CD14-positive monocyte (primary cell): ENCODE data around the gene RASGRP3. TPM values are rescaled to one million over a fixed set of nuclear protein-coding genes. Genes with fewer than 3 reads are reported as not detected.

Source experiments
- DNase-seq, 3 donors: peaks; one replicate each; pipeline ENCODE4 v3.0.0-alpha.2; 2011 to 2022
- H2AFZ ChIP-seq: 2 replicates; pipeline ENCODE4 v1.6.0; 2012; ENCODE audit warnings: mild to moderate bottlenecking, low read depth, low read length, inconsistent platforms; ENCODE audit not compliant: insufficient read depth, poor library complexity, severe bottlenecking
- H3K27ac ChIP-seq, 2 donors: 1 replicate in 1 of 2; 2 replicates in 1 of 2; pipeline ENCODE4 v1.5.1; 2012 to 2013; ENCODE audit warnings: low read length in 2 of 2, control low read depth in 1 of 2, inconsistent platforms in 1 of 2, low read depth in 1 of 2, mild to moderate bottlenecking in 1 of 2
- H3K27me3 ChIP-seq, 2 donors: one replicate each; pipeline versions ENCODE4 v1.6.0 to v1.6.1; 2011 to 2013; ENCODE audit warnings: low read length in 2 of 2; ENCODE audit not compliant: control insufficient read depth in 2 of 2, insufficient read depth in 2 of 2
- H3K36me3 ChIP-seq, 2 donors: replicated peaks in 1 of 2; 1 replicate in 1 of 2; 2 replicates in 1 of 2; pipeline versions ENCODE4 v1.5.1 to v1.6.1; 2012 to 2013; ENCODE audit warnings: low read length in 2 of 2, control low read depth in 1 of 2, inconsistent platforms in 1 of 2, mild to moderate bottlenecking in 1 of 2; ENCODE audit not compliant: insufficient read depth in 2 of 2, control insufficient read depth in 1 of 2
- H3K4me1 ChIP-seq, 2 donors: 1 replicate in 1 of 2; 2 replicates in 1 of 2; pipeline versions ENCODE4 v1.5.1 to v1.6.1; 2012 to 2013; ENCODE audit warnings: low read length in 2 of 2, control low read depth in 1 of 2, inconsistent platforms in 1 of 2, mild to moderate bottlenecking in 1 of 2, moderate library complexity in 1 of 2; ENCODE audit not compliant: insufficient read depth in 2 of 2, control insufficient read depth in 1 of 2
- H3K4me2 ChIP-seq: replicated peaks from 2 replicates; pipeline ENCODE3; 2012; ENCODE audit warnings: low read length, moderate library complexity, mild to moderate bottlenecking; ENCODE audit not compliant: poor library complexity, severe bottlenecking; ENCODE audit errors: extremely low read depth
- H3K4me3 ChIP-seq, 3 experiments: fragments of 200-600 bp in 1 of 3; sonication (generic) in 1 of 3; replicated peaks in 1 of 3; 1 replicate in 2 of 3; 2 replicates in 1 of 3; pipeline ENCODE4 v1.5.1; 2011 to 2013; ENCODE audit warnings: low read length in 3 of 3, mild to moderate bottlenecking in 3 of 3, control low read depth in 2 of 3, low read depth in 2 of 3, inconsistent platforms in 1 of 3, moderate library complexity in 1 of 3
- H3K79me2 ChIP-seq: 2 replicates; pipeline ENCODE4 v1.6.0; 2012; ENCODE audit warnings: mild to moderate bottlenecking, control low read depth, inconsistent platforms, low read length, moderate library complexity; ENCODE audit not compliant: insufficient read depth
- H3K9ac ChIP-seq: 2 replicates; pipeline ENCODE4 v1.6.0; 2017; ENCODE audit warnings: low read length, mild to moderate bottlenecking; ENCODE audit not compliant: insufficient read depth, poor library complexity, severe bottlenecking
- H3K9me3 ChIP-seq, 2 donors: replicated peaks in 1 of 2; 1 replicate in 1 of 2; 2 replicates in 1 of 2; pipeline versions ENCODE4 v1.5.1 to v1.6.1; 2012 to 2013; ENCODE audit warnings: low read length in 2 of 2, control low read depth in 1 of 2; ENCODE audit not compliant: control insufficient read depth in 1 of 2, insufficient read depth in 1 of 2
- H4K20me1 ChIP-seq: 2 replicates; pipeline ENCODE4 v1.6.0; 2012; ENCODE audit warnings: mild to moderate bottlenecking, low read length, control low read depth, moderate library complexity; ENCODE audit not compliant: insufficient read depth
- H3K27ac Mint-ChIP-seq, 7 donors: one replicate each; pipeline ENCODE4 v1.8.0; 2020; ENCODE audit warnings: mild to moderate bottlenecking in 7 of 7, mixed read lengths in 7 of 7, moderate library complexity in 6 of 7, inconsistent platforms in 2 of 7
- H3K27me3 Mint-ChIP-seq, 3 donors: one replicate each; pipeline ENCODE4 v1.8.0; 2021 to 2022; ENCODE audit warnings: low read depth in 3 of 3, mild to moderate bottlenecking in 3 of 3, mixed read lengths in 3 of 3, moderate library complexity in 3 of 3, inconsistent platforms in 1 of 3
- H3K36me3 Mint-ChIP-seq, 2 donors: one replicate each; pipeline ENCODE4 v1.8.0; 2020; ENCODE audit warnings: mixed read lengths in 2 of 2, inconsistent platforms in 1 of 2, mild to moderate bottlenecking in 1 of 2
- H3K4me1 Mint-ChIP-seq: one replicate; pipeline ENCODE4 v1.8.0; 2020; ENCODE audit warnings: mild to moderate bottlenecking, mixed read lengths
- H3K4me3 Mint-ChIP-seq, 2 donors: one replicate each; pipeline ENCODE4 v1.8.0; 2020; ENCODE audit warnings: mild to moderate bottlenecking in 2 of 2, mixed read lengths in 2 of 2, moderate library complexity in 1 of 2
- H3K9me3 Mint-ChIP-seq, 7 donors: one replicate each; pipeline ENCODE4 v1.8.0; 2020 to 2022; ENCODE audit warnings: mixed read lengths in 7 of 7, mild to moderate bottlenecking in 6 of 7, moderate library complexity in 6 of 7, inconsistent platforms in 2 of 7
- CTCF ChIP-seq: fragments of 200-600 bp; IDR thresholded peaks from one replicate; pipeline ENCODE4 v1.8.0; 2022; ENCODE audit warnings: antibody characterized with exemption, mild to moderate bottlenecking
- WGBS: methylation state at CpG from one replicate; pipeline ENCODE4 v1.1.5; 2013; ENCODE audit warnings: missing lambda C conversion rate; ENCODE audit not compliant: insufficient coverage; 5-methylcytosine and 5-hydroxymethylcytosine counted together
- intact Hi-C, 2 donors: fragments of 100-400 bp; cut with micrococcal nuclease; formaldehyde crosslinking; loops; one replicate each; pipeline versions ENCODE4 v1.15.0 to v1.15.1; 2023
- polyA plus RNA-seq, 3 donors: library from polyadenylated mRNA; depleted of rRNA in 1 of 3; unstranded in 2 of 3; stranded (reverse) in 1 of 3; fragments of 300-500 nt in 2 of 3; fragments of >200 nt in 1 of 3; fragmentation: Illumina TruSeq in 2 of 3; gene quantifications; 1 replicate in 2 of 3; 2 replicates in 1 of 3; pipeline ENCODE4 v1.2.3, GENCODE V29; 2012 to 2021

The RASGRP3 gene
- polyA plus RNA-seq, 3 donors = 0.62 to 0.89 (median 0.84) TPM

- Histone ChIP-seq H3K9me3 (no peaks in the 10 kb centered on the region), H3K4me2 (no peak overlapping the region), H3K27me3 (no peaks in the 10 kb centered on the region), H3K4me1 (no peaks in the 10 kb centered on the region), H4K20me1 (no peaks in the 10 kb centered on the region), H3K36me3 (no peaks in the 10 kb centered on the region), H3K79me2 (no peaks in the 10 kb centered on the region), H3K9ac (no peak overlapping the region), H2AFZ (no peak overlapping the region), H3K4me3 (no peak overlapping the region), H3K27ac (no peak overlapping the region)
- TF ChIP-seq CTCF = no peak
- H3K4me3 Mint-ChIP-seq = no peak overlapping the region
- no peak overlapping the region for H3K27ac Mint-ChIP-seq
- no peaks in the 10 kb centered on the region for H3K27me3 Mint-ChIP-seq
- no peaks in the 10 kb centered on the region for H3K36me3 Mint-ChIP-seq
- no CpG with 5 or more reads among the region's 1 CpG for whole genome bisulfite sequencing
- H3K9me3 Mint-ChIP-seq = peaks cover 0 to 3% (median 0%) of the 10 kb centered on the region in 7 donors
- H3K4me1 Mint-ChIP-seq = no peaks in the 10 kb centered on the region
- intact Hi-C loops = no loop called here
- DNase-seq = no peak
Measured at GRCh38 chr2:33511141-33511540, 34.7 kb downstream of the RASGRP3 start.

GRCh38 chr2:33512112-33512511 lies 35.7 kb downstream of the RASGRP3 start:
- H3K4me3 Mint-ChIP-seq = no peak overlapping the region
- Histone ChIP-seq H3K4me2 (no peak overlapping the region), H4K20me1 (no peaks in the 10 kb centered on the region), H3K27me3 (no peaks in the 10 kb centered on the region), H3K9ac (no peak overlapping the region), H3K79me2 (no peaks in the 10 kb centered on the region), H3K27ac (no peak overlapping the region), H3K9me3 (no peaks in the 10 kb centered on the region), H3K36me3 (no peaks in the 10 kb centered on the region), H3K4me1 (no peaks in the 10 kb centered on the region), H3K4me3 (no peak overlapping the region), H2AFZ (no peak overlapping the region)
- WGBS = no CpG with 5 or more reads among the region's 5 CpGs
- peaks cover 0 to 3% (median 0%) of the 10 kb centered on the region in 7 donors for H3K9me3 Mint-ChIP-seq
- no peak overlapping the region for H3K27ac Mint-ChIP-seq
- no peaks in the 10 kb centered on the region for H3K27me3 Mint-ChIP-seq
- no peaks in the 10 kb centered on the region for H3K4me1 Mint-ChIP-seq
- no peak for TF ChIP-seq CTCF
- intact Hi-C loops = no loop called here
- no peak for DNase-seq
- H3K36me3 Mint-ChIP-seq = no peaks in the 10 kb centered on the region
